ENCODE measurements around the gene OSBPL1A. TPM values are rescaled to one million over a fixed set of nuclear protein-coding genes. Genes with fewer than 3 reads are reported as not detected.
A peak's percentile ranks its signal among the peaks of the same experiment; 100 is the strongest.

OSBPL1A gene
- total RNA-seq, 6 donors from 2014 or later = 33.3 to 64.5 (median 55.4) TPM

DNA sequence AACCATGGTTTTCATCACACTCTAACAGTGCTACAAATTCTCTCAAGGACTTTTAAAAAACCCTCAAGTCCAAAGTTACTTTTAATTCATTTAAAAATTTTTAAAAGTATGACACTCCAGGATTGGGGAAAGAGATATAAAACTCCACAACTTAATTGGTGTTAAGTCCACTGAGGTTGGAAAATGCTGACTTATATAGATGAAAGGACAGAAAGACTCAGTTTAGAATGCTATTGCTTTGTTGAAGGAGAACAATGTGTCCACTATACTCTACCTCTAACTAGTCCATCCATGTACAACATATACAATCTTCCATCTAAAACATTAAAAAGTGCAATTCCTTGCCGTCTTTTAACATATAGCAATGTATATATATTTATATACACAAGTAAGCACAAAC, 217.6 kb downstream of the OSBPL1A start:
- Histone ChIP-seq H3K9me3 (no peaks in the 10 kb centered on the region), H3K36me3 (peaks cover 0 to 5% (median 0%) of the 10 kb centered on the region in 4 donors), H3K27me3 (no peaks in the 10 kb centered on the region), H3K27ac (no peak overlapping the region), H3K4me3 (no peak overlapping the region), H3K4me1 (no peaks in the 10 kb centered on the region)
- TF ChIP-seq, protein P1, sequence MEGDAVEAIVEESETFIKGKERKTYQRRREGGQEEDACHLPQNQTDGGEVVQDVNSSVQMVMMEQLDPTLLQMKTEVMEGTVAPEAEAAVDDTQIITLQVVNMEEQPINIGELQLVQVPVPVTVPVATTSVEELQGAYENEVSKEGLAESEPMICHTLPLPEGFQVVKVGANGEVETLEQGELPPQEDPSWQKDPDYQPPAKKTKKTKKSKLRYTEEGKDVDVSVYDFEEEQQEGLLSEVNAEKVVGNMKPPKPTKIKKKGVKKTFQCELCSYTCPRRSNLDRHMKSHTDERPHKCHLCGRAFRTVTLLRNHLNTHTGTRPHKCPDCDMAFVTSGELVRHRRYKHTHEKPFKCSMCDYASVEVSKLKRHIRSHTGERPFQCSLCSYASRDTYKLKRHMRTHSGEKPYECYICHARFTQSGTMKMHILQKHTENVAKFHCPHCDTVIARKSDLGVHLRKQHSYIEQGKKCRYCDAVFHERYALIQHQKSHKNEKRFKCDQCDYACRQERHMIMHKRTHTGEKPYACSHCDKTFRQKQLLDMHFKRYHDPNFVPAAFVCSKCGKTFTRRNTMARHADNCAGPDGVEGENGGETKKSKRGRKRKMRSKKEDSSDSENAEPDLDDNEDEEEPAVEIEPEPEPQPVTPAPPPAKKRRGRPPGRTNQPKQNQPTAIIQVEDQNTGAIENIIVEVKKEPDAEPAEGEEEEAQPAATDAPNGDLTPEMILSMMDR (IDR thresholded peaks at IDR 0.05) = no peak
- TF ChIP-seq POLR2A (IDR thresholded peaks at IDR 0.05) = no peak
- DNase-seq (no peak), ATAC-seq (ENCODE audit: low FRiP score in 2 of 2) (no peak)
- WGBS, 2 donors = 85 to 100% methylated on average over 1 of the region's 1 CpG

DNA sequence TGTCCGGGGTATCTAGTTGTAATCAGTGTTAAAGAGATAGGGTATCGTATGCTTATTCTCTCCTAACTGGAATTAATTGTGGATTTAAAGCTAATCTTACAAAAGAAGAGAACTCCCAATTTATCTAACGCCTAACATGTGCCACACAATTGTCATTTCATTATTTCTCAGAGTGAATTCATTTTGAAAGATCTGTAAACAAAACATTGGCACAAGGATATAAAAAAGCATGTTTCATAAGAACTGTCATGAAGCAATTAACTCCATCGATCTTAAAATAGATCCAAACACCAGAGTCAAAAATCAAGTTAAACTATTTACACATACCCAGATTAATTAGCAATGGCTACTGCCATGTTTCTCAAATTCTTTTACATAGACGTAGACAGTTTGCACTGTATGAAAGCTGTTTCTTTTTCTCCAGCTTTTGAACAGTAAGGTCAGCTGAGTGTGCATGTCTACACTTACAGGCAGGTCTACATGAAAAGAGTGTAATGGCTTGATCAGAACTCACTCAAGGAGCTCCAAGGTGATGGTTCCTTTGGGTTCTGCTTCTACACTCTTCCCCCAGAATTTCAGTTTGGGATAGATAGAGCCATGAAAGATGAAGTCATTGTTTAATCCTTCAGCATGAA, 220.0 kb downstream of the OSBPL1A start:
- TF ChIP-seq POLR2A (IDR thresholded peaks at IDR 0.05) (no peak), EP300 (IDR thresholded peaks at IDR 0.05) (no peak), POLR2AphosphoS5 (IDR thresholded peaks at IDR 0.05) (no peak)
- TF ChIP-seq, protein P1 (IDR thresholded peaks at IDR 0.05) = no peak
- no peak for ATAC-seq (ENCODE audit: low FRiP score in 2 of 2)
- 79 to 80% methylated on average over 5 of the region's 5 CpGs for WGBS, 2 donors

DNA sequence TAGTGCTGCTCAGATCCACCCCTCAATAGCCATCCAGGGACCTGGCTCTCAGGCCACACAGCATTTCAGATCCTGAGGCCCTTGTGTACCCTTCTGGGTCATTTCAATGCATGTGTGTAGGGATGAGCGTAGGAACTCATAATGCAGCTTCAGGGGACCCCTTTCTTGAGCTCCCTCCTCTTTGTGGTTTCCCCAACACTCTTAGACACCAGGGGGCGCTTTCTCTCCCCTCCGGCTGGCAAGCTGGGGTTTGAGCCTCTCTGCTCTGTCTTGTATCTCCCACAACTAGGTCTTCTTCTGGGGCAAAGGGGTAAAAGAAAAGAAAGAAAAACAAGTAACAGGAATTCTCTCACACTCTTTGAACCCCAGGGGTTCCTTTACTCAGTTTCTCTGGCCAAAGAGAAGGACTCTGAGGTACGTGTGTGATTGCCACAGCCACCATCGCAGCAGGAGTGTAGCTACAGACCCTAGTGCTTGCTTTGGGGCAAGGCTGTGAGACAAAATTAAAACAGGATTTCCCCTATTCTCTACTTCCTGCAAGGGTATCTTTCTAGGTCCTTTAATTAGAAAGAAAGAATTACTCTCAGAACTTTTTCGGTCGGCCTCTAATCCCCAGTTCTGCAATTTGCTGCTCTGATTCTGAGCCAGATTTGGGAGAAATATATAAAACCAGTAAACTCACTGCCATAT, 220.8 kb downstream of the OSBPL1A start:
- Histone ChIP-seq H3K4me3 (no peak overlapping the region), H3K27me3 (no peaks in the 10 kb centered on the region), H3K9me3 (no peaks in the 10 kb centered on the region), H3K4me1 (no peaks in the 10 kb centered on the region), H3K27ac (no peak overlapping the region), H3K36me3 (peaks cover 0 to 10% (median 0%) of the 10 kb centered on the region in 4 donors)
- TF ChIP-seq, protein P1 (IDR thresholded peaks at IDR 0.05) = peak; percentile 22 to 57 (median 51)
- TF ChIP-seq EP300 (IDR thresholded peaks at IDR 0.05) = no peak
- DNase-seq (peak in 1 of 2 donors; percentile 50), ATAC-seq (ENCODE audit: low FRiP score in 2 of 2) (peak; percentile 79)
- 70% methylated on average over 7 of the region's 7 CpGs for WGBS, 2 donors

More for the DNA sequence above, 220.0 kb downstream of the OSBPL1A start:
- H3K4me3 ChIP-seq = no peak overlapping the region
- H3K27ac ChIP-seq = no peak overlapping the region
- no peaks in the 10 kb centered on the region for H3K27me3 ChIP-seq
- peaks cover 0 to 10% (median 0%) of the 10 kb centered on the region in 4 donors for H3K36me3 ChIP-seq
- no peaks in the 10 kb centered on the region for H3K9me3 ChIP-seq
- no peak for DNase-seq
- H3K4me1 ChIP-seq = no peaks in the 10 kb centered on the region

DNA sequence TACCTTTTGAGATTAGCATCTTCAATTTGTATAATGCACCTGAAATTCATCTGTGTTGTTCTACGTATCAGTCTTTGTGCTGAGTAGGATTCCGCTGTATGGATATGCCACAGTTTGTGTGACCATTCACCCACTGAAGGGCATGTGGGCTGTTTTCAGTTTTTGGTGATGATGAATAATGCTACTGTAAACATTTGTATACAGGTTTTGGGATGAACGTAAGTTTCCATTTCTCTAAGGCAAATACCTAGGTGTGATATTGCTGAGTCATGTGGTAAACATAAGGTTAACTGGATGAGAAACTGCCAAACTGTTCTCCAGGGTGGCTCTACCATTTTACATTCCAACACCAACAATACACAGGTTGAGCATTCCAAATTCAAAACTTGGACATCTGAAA, 223.6 kb downstream of the OSBPL1A start:
- no peaks in the 10 kb centered on the region for H3K9me3 ChIP-seq
- H3K4me3 ChIP-seq = no peak overlapping the region
- peaks cover 0 to 10% (median 3%) of the 10 kb centered on the region in 4 donors for H3K36me3 ChIP-seq
- H3K27ac ChIP-seq = no peak overlapping the region
- no peaks in the 10 kb centered on the region for H3K27me3 ChIP-seq
- TF ChIP-seq POLR2A (IDR thresholded peaks at IDR 0.05) (no peak), EP300 (IDR thresholded peaks at IDR 0.05) (no peak), POLR2AphosphoS5 (IDR thresholded peaks at IDR 0.05) (no peak)
- TF ChIP-seq, protein P1 (IDR thresholded peaks at IDR 0.05) = no peak
- ATAC-seq (ENCODE audit: low FRiP score in 2 of 2) (no peak), DNase-seq (no peak)
- H3K4me1 ChIP-seq = no peaks in the 10 kb centered on the region
- WGBS, 2 donors = 75 to 89% methylated on average over 3 of the region's 3 CpGs
